Hepatocyte (in vitro differentiated cells): ENCODE results near the gene PLD1. TPM values are rescaled to one million over a fixed set of nuclear protein-coding genes. Genes with fewer than 3 reads are reported as not detected.

Experiments
- DNase-seq: peaks from one replicate; pipeline ENCODE4 v3.0.0-alpha.2; 2016; ENCODE audit warnings: low spot score
- H2AFZ ChIP-seq: fragments of 200-600 bp; sonication (generic); 2 replicates; pipeline ENCODE4 v1.6.0; 2016; ENCODE audit warnings: antibody characterized with exemption, mild to moderate bottlenecking
- H3K27ac ChIP-seq: fragments of 200-600 bp; sonication (generic); 2 replicates; pipeline ENCODE4 v1.5.1; 2016; ENCODE audit warnings: mild to moderate bottlenecking
- H3K27me3 ChIP-seq: fragments of 200-600 bp; sonication (generic); 2 replicates; pipeline ENCODE4 v1.6.1; 2016
- H3K36me3 ChIP-seq: fragments of 200-600 bp; sonication (generic); replicated peaks from 2 replicates; pipeline ENCODE4 v1.5.1; 2016; ENCODE audit warnings: low read depth; ENCODE audit not compliant: insufficient read depth
- H3K4me1 ChIP-seq: fragments of 200-600 bp; sonication (generic); 2 replicates; pipeline ENCODE4 v1.5.1; 2016; ENCODE audit warnings: mild to moderate bottlenecking, moderate library complexity; ENCODE audit not compliant: insufficient read depth
- H3K4me2 ChIP-seq: fragments of 200-600 bp; sonication (generic); 2 replicates; pipeline ENCODE4 v1.6.0; 2016
- H3K4me3 ChIP-seq: fragments of 200-600 bp; sonication (generic); 2 replicates; pipeline ENCODE4 v1.5.1; 2016; ENCODE audit warnings: mild to moderate bottlenecking
- H3K79me2 ChIP-seq: fragments of 200-600 bp; sonication (generic); 2 replicates; pipeline ENCODE4 v1.6.0; 2017; ENCODE audit warnings: mild to moderate bottlenecking
- H3K9me2 ChIP-seq: fragments of 200-600 bp; sonication (generic); replicated peaks from 2 replicates; pipeline ENCODE4 v1.6.0; 2017; ENCODE audit warnings: mild to moderate bottlenecking; ENCODE audit not compliant: insufficient read depth
- H3K9me3 ChIP-seq: fragments of 200-600 bp; sonication (generic); 2 replicates; pipeline ENCODE4 v1.5.1; 2016; ENCODE audit warnings: low read depth, mild to moderate bottlenecking
- H4K20me1 ChIP-seq: fragments of 200-600 bp; sonication (generic); 2 replicates; pipeline ENCODE4 v1.6.0; 2016; ENCODE audit warnings: mild to moderate bottlenecking; ENCODE audit not compliant: insufficient read depth, poor library complexity, severe bottlenecking
- EZH2 ChIP-seq: fragments of 200-600 bp; sonication (generic); IDR thresholded peaks from 2 replicates; pipeline ENCODE4 v1.6.1; 2016; ENCODE audit warnings: antibody characterized with exemption, mild to moderate bottlenecking, borderline replicate concordance
- EZH2phosphoT487 ChIP-seq: fragments of 200-600 bp; sonication (generic); IDR thresholded peaks from one replicate; pipeline ENCODE4 v1.6.1; 2018; ENCODE audit warnings: antibody characterized with exemption, mild to moderate bottlenecking, low read depth, moderate library complexity; ENCODE audit not compliant: unreplicated experiment, severe bottlenecking
- WGBS: methylation state at CpG from one replicate; pipeline ENCODE4 v1.1.6; 2016; ENCODE audit warnings: low lambda C conversion rate; ENCODE audit errors: missing lambda C conversion rate; 5-methylcytosine and 5-hydroxymethylcytosine counted together
- polyA plus RNA-seq: library from polyadenylated mRNA; unstranded; fragments of >200 nt; fragmentation: Nextera tagmentation; extraction: Ambion mirVana; gene quantifications from 2 replicates; pipeline ENCODE4 v1.2.1, GENCODE V29; 2016
- total RNA-seq: library from RNA; depleted of rRNA; stranded (reverse); fragments of >200 nt; gene quantifications from 2 replicates; pipeline ENCODE4 v1.2.3, GENCODE V29; 2014
- TF ChIP-seq, protein P1 (sequence below): fragments of 200-600 bp; sonication (generic); IDR thresholded peaks from 2 replicates; pipeline ENCODE4 v1.5.1; 2016; ENCODE audit warnings: antibody characterized with exemption, mild to moderate bottlenecking; ENCODE audit not compliant: poor library complexity

PLD1 gene
- total and polyA plus RNA-seq, 2 experiments from 2014 or later, result 29.4 to 71.1 TPM

DNA sequence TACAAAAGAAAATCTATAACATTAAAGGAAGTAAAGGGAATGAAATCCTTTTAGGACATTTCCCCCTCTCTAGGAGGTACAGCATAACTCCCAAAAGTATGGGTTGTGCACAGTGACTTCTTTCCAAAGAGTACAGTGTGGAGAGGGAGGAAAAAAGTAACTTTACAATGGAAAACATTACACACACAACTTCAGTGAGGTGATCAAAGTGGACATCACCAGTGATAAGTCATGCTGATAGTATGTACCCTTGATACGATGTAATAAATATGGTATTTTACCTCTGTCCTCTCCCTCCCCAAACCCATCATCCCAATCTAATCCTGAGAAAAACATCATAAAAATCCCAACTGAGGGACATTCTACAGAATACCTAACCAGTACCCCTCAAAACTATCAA lies 10.8 kb downstream of the PLD1 start:
- no peak overlapping the region for H3K4me2 ChIP-seq
- H3K9me3 ChIP-seq, result no peaks in the 10 kb centered on the region
- no peak overlapping the region for H3K4me3 ChIP-seq
- TF ChIP-seq, protein P1, sequence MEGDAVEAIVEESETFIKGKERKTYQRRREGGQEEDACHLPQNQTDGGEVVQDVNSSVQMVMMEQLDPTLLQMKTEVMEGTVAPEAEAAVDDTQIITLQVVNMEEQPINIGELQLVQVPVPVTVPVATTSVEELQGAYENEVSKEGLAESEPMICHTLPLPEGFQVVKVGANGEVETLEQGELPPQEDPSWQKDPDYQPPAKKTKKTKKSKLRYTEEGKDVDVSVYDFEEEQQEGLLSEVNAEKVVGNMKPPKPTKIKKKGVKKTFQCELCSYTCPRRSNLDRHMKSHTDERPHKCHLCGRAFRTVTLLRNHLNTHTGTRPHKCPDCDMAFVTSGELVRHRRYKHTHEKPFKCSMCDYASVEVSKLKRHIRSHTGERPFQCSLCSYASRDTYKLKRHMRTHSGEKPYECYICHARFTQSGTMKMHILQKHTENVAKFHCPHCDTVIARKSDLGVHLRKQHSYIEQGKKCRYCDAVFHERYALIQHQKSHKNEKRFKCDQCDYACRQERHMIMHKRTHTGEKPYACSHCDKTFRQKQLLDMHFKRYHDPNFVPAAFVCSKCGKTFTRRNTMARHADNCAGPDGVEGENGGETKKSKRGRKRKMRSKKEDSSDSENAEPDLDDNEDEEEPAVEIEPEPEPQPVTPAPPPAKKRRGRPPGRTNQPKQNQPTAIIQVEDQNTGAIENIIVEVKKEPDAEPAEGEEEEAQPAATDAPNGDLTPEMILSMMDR, result no peak
- TF ChIP-seq EZH2, result no peak
- no peak for TF ChIP-seq EZH2phosphoT487
- peaks cover 20% of the 10 kb centered on the region for H3K4me1 ChIP-seq
- H2AFZ ChIP-seq, result no peak overlapping the region
- H3K27me3 ChIP-seq, result no peaks in the 10 kb centered on the region
- no peaks in the 10 kb centered on the region for H4K20me1 ChIP-seq
- H3K36me3 ChIP-seq, result no peaks in the 10 kb centered on the region
- no peak overlapping the region for H3K27ac ChIP-seq
- no peak for DNase-seq
- H3K9me2 ChIP-seq, result no peaks in the 10 kb centered on the region
- H3K79me2 ChIP-seq, result peaks cover 88% of the 10 kb centered on the region
- 96% methylated on average over 1 of the region's 1 CpG for WGBS

DNA sequence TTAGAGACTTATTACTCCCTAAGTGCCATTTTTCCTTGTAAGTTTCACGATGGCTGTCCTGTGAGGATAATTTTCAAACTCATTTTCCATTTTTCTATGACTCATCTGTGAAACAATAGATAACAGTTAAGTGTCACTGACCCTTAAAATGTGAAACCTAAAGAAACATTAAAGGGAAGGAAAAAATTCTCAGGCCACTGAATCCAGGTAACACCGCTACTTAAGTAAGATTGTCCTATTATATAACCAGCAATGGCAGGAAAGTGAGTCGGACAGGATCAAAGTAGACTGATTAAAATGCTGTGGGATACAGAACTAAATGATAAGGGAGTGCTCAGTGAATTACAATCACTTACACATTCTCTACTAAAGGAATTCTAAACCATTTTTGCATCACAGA lies 12.4 kb downstream of the PLD1 start:
- H3K27ac ChIP-seq, result no peak overlapping the region
- no peak overlapping the region for H2AFZ ChIP-seq
- no peaks in the 10 kb centered on the region for H4K20me1 ChIP-seq
- no peak overlapping the region for H3K4me2 ChIP-seq
- no peaks in the 10 kb centered on the region for H3K9me3 ChIP-seq
- H3K36me3 ChIP-seq, result no peaks in the 10 kb centered on the region
- peaks cover 20% of the 10 kb centered on the region for H3K4me1 ChIP-seq
- DNase-seq, result no peak
- WGBS, result 76% methylated on average over 3 of the region's 3 CpGs
- H3K4me3 ChIP-seq, result no peak overlapping the region
- peaks cover 88% of the 10 kb centered on the region for H3K79me2 ChIP-seq
- no peaks in the 10 kb centered on the region for H3K27me3 ChIP-seq
- TF ChIP-seq EZH2phosphoT487 (no peak), EZH2 (no peak)
- TF ChIP-seq, protein P1, result no peak
- no peaks in the 10 kb centered on the region for H3K9me2 ChIP-seq

DNA sequence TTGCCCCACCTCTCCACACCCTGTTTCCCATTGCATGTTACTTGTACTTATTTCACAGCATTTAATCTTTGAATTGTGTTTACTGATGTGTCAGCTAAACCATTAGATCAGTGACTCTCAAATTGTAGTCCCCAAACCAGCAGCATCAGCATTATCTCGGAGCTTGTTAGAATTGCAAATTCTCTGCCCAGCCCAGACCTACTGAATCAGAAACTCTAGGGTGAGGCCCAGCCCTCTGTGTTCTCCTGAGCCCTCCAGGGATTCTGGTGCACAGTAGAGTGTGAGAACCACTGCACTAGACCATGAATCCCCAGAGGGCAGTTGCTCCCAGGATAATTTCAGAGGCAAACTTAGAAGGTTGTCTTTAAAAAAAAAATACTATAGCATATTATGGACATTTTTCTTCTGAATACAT lies 13.0 kb downstream of the PLD1 start:
- H3K4me1 ChIP-seq, result peaks cover 14% of the 10 kb centered on the region
- H3K9me3 ChIP-seq, result no peaks in the 10 kb centered on the region
- WGBS, result 29% methylated on average over 1 of the region's 1 CpG
- H3K27ac ChIP-seq, result no peak overlapping the region
- no peaks in the 10 kb centered on the region for H3K27me3 ChIP-seq
- peaks cover 88% of the 10 kb centered on the region for H3K79me2 ChIP-seq
- no peak overlapping the region for H3K4me2 ChIP-seq
- TF ChIP-seq EZH2, result no peak
- TF ChIP-seq, protein P1, result no peak
- no peak for TF ChIP-seq EZH2phosphoT487
- H3K9me2 ChIP-seq, result no peaks in the 10 kb centered on the region
- H2AFZ ChIP-seq, result no peak overlapping the region
- no peak for DNase-seq
- no peaks in the 10 kb centered on the region for H3K36me3 ChIP-seq
- H4K20me1 ChIP-seq, result no peaks in the 10 kb centered on the region
- H3K4me3 ChIP-seq, result no peak overlapping the region
